Calu3 (cell line): ENCODE results near the gene RAPGEF5. TPM values are rescaled to one million over a fixed set of nuclear protein-coding genes. Genes with fewer than 3 reads are reported as not detected.
A peak's percentile ranks its signal among the peaks of the same experiment; 100 is the strongest.

Experiments
- BruUV-seq: library from RNA; stranded (reverse); fragments of 400-500 nt; replicated peaks from 2 replicates; lab custom pipeline; 2021; lab: Mats Ljungman, UMichigan
- CTCF ChIA-PET: fragments of 300-600 bp; sonication (Branson Sonifier 250); formaldehyde crosslinking; loops from one replicate; lab custom pipeline; 2022; ENCODE audit warnings: antibody characterized with exemption; lab: Charles Lee
- DNase-seq: peaks from one replicate; pipeline ENCODE4 v3.0.0; 2022
- H3K27ac Mint-ChIP-seq: one replicate; pipeline ENCODE4 v1.8.0; 2022; ENCODE audit warnings: mixed read lengths; ENCODE audit not compliant: unreplicated experiment
- H3K27me3 Mint-ChIP-seq: one replicate; pipeline ENCODE4 v1.8.0; 2022; ENCODE audit warnings: mixed read lengths; ENCODE audit not compliant: unreplicated experiment
- H3K36me3 Mint-ChIP-seq: one replicate; pipeline ENCODE4 v1.8.0; 2022; ENCODE audit warnings: mild to moderate bottlenecking, moderate library complexity, mixed read lengths; ENCODE audit not compliant: insufficient read depth, unreplicated experiment
- H3K4me1 Mint-ChIP-seq: one replicate; pipeline ENCODE4 v1.8.0; 2022; ENCODE audit warnings: mild to moderate bottlenecking, low read depth, mixed read lengths; ENCODE audit not compliant: unreplicated experiment
- H3K4me3 Mint-ChIP-seq: one replicate; pipeline ENCODE4 v1.8.0; 2022; ENCODE audit warnings: mild to moderate bottlenecking, low read depth, moderate library complexity, mixed read lengths; ENCODE audit not compliant: unreplicated experiment
- H3K9me3 Mint-ChIP-seq: one replicate; pipeline ENCODE4 v1.8.0; 2022; ENCODE audit warnings: low read depth, mixed read lengths; ENCODE audit not compliant: unreplicated experiment
- intact Hi-C: fragments of 100-400 bp; cut with micrococcal nuclease; formaldehyde crosslinking; loops from one replicate; pipeline ENCODE4 v1.10.0; 2022; ENCODE audit not compliant: unreplicated experiment
- total RNA-seq: library from RNA; stranded (reverse); gene quantifications from 2 replicates; pipeline ENCODE4 v1.2.3, GENCODE V29; 2022
- TF ChIP-seq, protein P1 (sequence below): fragments of 200-600 bp; IDR thresholded peaks from one replicate; pipeline ENCODE4 v1.8.0; 2022; ENCODE audit warnings: antibody characterized with exemption; ENCODE audit not compliant: unreplicated experiment

The RAPGEF5 gene
- total RNA-seq, 1 experiment from 2014 or later = 108 TPM

DNA sequence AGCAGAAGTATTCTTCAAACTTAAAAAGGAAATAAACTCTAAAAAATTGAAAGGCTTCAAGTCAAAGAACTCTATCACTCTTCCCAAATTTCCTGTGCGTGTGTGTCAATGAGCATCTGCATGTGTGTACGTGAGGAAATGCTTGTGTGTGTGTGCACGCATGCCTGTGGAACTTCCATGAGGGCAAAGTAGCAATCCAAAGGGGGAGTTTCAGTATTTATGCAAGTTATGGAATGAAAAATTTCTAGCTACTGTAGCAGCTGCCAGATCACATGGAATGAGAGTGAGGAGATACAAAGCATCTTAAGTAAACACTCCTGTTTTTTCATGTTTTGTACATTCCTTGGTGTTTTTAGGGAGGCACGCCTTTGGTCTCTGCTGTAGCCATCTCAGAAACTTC, 152.6 kb downstream of the RAPGEF5 start:
- H3K36me3 Mint-ChIP-seq = no peaks in the 10 kb centered on the region
- no TSS peak for BruUV-seq
- TF ChIP-seq, protein P1, sequence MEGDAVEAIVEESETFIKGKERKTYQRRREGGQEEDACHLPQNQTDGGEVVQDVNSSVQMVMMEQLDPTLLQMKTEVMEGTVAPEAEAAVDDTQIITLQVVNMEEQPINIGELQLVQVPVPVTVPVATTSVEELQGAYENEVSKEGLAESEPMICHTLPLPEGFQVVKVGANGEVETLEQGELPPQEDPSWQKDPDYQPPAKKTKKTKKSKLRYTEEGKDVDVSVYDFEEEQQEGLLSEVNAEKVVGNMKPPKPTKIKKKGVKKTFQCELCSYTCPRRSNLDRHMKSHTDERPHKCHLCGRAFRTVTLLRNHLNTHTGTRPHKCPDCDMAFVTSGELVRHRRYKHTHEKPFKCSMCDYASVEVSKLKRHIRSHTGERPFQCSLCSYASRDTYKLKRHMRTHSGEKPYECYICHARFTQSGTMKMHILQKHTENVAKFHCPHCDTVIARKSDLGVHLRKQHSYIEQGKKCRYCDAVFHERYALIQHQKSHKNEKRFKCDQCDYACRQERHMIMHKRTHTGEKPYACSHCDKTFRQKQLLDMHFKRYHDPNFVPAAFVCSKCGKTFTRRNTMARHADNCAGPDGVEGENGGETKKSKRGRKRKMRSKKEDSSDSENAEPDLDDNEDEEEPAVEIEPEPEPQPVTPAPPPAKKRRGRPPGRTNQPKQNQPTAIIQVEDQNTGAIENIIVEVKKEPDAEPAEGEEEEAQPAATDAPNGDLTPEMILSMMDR = no peak
- no peak for DNase-seq
- CTCF ChIA-PET = no interaction called here
- H3K9me3 Mint-ChIP-seq = no peaks in the 10 kb centered on the region
- intact Hi-C loops = no loop called here
- no peak overlapping the region for H3K4me3 Mint-ChIP-seq
- H3K27ac Mint-ChIP-seq = no peak overlapping the region
- no peaks in the 10 kb centered on the region for H3K27me3 Mint-ChIP-seq
- H3K4me1 Mint-ChIP-seq = peaks cover 36% of the 10 kb centered on the region

DNA sequence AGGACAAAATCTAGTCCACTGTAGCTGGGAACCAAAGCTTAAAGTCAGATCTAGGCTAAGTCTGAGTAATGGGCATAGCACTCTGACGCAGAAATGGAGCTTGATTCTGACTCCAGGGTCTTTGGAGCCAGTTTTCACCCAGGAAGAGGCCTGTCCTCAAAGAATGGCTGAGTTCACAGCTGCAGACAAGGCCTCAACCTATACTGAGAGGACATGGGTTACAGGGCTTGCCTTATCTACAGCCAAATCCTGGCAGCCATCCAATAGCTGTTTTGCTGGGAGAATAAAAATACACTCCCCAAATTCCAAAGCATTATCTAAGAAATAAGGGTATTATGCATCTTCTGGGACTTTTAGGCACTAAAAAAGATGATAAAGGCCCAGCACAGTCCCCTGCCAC, 154.8 kb downstream of the RAPGEF5 start:
- no peak overlapping the region for H3K4me3 Mint-ChIP-seq
- intact Hi-C loops = no loop called here
- no peaks in the 10 kb centered on the region for H3K27me3 Mint-ChIP-seq
- no peak overlapping the region for H3K27ac Mint-ChIP-seq
- H3K4me1 Mint-ChIP-seq = peaks cover 17% of the 10 kb centered on the region
- BruUV-seq = no TSS peak
- H3K36me3 Mint-ChIP-seq = no peaks in the 10 kb centered on the region
- H3K9me3 Mint-ChIP-seq = no peaks in the 10 kb centered on the region
- DNase-seq = peak; percentile 30
- TF ChIP-seq, protein P1 = no peak
- CTCF ChIA-PET = interaction anchor here (0.5 to 1.4 kb wide), 3 partner anchors 8 to 1904 kb away, joined by 3 to 4 read pairs (median 4); no protein-coding TSS in a partner anchor

DNA sequence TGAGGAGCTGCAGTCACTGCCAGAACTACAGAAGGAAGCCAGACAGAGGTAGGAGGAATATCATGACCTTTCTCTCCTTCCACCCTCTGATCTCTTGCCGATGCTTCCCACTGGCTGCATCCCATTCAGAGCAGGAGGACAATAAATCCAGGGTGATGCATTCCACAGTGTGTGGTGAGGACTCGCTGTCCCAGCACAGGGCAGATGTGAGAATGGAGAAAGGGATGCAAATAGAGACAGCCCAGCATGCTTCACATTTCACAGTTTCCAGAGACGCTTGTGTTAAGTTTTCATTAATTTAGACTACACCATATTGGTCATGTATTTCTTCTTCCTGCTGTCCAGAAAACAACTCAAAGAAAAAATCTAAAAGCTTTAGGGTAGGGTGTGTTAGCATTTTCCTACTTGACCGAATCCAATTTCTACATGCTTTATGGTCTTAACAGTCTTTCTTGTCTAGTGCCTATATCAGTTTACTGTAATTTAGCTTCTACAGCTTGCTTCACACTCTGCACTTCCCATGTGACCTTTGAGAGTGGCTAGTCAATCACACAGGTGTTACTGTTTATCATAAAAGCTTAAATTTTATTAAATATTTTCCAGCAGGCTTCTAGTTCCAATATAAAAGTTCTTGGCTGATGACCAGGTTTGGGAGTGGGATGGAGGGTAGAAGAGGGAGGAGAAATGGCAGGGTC, 155.6 kb downstream of the RAPGEF5 start:
- H3K9me3 Mint-ChIP-seq = no peaks in the 10 kb centered on the region
- intact Hi-C loops = no loop called here
- H3K36me3 Mint-ChIP-seq = no peaks in the 10 kb centered on the region
- H3K4me1 Mint-ChIP-seq = peaks cover 24% of the 10 kb centered on the region
- no TSS peak for BruUV-seq
- TF ChIP-seq, protein P1 = no peak
- DNase-seq = no peak
- no peak overlapping the region for H3K4me3 Mint-ChIP-seq
- no peak overlapping the region for H3K27ac Mint-ChIP-seq
- no peaks in the 10 kb centered on the region for H3K27me3 Mint-ChIP-seq
- CTCF ChIA-PET = interaction anchor here (0.6 kb wide), 1 partner anchor 278 kb away, joined by 5 read pairs; no protein-coding TSS in a partner anchor

DNA sequence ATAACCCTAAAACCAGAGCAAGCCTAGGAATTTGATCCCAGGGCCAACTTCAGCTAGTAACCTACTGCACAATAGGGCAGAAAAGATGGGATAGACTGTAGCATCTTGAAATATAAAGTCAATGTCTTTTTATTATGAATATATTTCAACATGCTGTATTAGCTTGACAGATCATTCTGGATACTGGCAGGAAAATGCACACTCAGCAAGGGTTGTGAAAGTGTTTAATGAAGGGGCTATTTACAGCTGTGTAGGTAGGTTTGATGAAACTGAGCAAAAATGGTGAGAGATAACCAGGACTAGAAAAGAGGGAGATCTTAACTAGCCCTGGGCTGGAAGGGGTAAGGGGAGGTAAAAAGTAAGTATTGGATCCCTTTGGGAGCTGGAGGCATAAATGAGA, 156.2 kb downstream of the RAPGEF5 start:
- Mint-ChIP-seq H3K4me3 (no peak overlapping the region), H3K9me3 (no peaks in the 10 kb centered on the region), H3K36me3 (no peaks in the 10 kb centered on the region), H3K4me1 (peaks cover 24% of the 10 kb centered on the region), H3K27me3 (no peaks in the 10 kb centered on the region), H3K27ac (no peak overlapping the region)
- intact Hi-C loops = no loop called here
- no peak for DNase-seq
- TF ChIP-seq, protein P1 = no peak
- no TSS peak for BruUV-seq
- CTCF ChIA-PET = interaction anchor here (0.5 to 0.6 kb wide), 2 partner anchors 31 to 279 kb away, joined by 3 to 5 read pairs; no protein-coding TSS in a partner anchor
